ENCODE measurements around the gene SBF2.

DNA sequence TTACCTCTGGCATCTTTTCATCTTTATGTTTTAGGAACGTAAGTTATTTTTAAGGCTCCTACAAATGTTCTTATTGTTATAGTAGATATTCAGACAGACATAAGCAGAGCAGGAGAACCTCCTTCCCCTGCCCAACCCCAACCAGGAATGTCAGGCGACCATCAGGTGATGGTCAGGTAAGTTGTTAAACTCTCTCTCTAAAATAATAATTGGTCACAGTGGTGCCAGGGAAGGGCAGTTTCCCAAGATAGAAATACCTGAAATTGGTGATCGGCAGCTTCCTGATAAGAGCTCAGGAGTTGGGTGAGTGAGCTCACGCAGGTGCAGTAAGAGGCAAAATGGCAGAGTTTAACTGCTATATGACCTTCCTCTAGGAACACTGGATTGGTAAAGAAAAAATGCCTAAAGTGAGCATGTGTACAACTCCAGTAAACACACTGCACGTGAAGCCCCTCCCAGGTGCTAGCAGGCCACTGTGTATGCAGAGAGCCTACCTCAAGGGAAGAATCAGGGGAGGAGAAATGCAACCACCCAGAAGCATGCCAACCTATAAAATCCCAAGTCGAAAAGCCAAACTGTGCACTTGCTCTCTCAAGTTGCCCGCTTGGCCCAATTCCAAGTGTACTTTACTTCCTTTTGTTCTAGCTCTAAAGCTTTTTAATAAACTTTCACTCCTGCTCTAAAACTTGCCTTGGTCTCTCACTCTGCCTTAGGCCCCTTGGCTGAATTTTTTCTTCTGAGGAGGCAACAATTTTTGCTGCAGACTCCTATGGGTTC is 273.9 kb downstream of the SBF2 start:
- TF ChIP-seq, protein P1, sequence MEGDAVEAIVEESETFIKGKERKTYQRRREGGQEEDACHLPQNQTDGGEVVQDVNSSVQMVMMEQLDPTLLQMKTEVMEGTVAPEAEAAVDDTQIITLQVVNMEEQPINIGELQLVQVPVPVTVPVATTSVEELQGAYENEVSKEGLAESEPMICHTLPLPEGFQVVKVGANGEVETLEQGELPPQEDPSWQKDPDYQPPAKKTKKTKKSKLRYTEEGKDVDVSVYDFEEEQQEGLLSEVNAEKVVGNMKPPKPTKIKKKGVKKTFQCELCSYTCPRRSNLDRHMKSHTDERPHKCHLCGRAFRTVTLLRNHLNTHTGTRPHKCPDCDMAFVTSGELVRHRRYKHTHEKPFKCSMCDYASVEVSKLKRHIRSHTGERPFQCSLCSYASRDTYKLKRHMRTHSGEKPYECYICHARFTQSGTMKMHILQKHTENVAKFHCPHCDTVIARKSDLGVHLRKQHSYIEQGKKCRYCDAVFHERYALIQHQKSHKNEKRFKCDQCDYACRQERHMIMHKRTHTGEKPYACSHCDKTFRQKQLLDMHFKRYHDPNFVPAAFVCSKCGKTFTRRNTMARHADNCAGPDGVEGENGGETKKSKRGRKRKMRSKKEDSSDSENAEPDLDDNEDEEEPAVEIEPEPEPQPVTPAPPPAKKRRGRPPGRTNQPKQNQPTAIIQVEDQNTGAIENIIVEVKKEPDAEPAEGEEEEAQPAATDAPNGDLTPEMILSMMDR (IDR thresholded peaks at IDR 0.05 in 4 of 5, conservative IDR thresholded peaks at IDR 0.05 in 1 of 5), result no peak
- no peak for TF ChIP-seq POLR2A (IDR thresholded peaks at IDR 0.05)

Data from gastrocnemius medialis (tissue), 4 donors.